ENCODE measurements around the gene CAPN7.

Gene CAPN7

DNA sequence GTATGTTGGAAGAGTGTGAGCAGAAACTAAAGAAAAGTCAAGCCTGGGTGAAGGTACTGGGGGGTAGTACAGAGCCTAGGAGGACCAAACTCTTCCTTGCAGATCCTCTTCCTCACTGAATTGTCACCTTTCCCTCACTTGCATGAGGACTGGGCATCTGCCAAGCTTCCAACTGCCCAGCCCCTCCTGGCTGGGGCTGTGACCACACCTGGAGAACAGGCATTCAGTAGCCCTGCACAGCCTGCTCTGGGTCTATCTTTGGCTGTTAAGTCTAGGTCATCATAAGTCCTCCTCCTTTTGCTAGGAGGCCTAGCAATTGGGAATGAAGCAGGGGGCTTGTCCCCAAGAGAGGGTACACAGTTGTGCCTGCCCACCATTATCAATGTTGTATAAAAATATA is 55.2 kb downstream of the CAPN7 start:
- H3K27me3 ChIP-seq (ENCODE audit: insufficient read depth, poor library complexity, severe bottlenecking): no peaks in the 10 kb centered on the region
- TF ChIP-seq, protein P1, sequence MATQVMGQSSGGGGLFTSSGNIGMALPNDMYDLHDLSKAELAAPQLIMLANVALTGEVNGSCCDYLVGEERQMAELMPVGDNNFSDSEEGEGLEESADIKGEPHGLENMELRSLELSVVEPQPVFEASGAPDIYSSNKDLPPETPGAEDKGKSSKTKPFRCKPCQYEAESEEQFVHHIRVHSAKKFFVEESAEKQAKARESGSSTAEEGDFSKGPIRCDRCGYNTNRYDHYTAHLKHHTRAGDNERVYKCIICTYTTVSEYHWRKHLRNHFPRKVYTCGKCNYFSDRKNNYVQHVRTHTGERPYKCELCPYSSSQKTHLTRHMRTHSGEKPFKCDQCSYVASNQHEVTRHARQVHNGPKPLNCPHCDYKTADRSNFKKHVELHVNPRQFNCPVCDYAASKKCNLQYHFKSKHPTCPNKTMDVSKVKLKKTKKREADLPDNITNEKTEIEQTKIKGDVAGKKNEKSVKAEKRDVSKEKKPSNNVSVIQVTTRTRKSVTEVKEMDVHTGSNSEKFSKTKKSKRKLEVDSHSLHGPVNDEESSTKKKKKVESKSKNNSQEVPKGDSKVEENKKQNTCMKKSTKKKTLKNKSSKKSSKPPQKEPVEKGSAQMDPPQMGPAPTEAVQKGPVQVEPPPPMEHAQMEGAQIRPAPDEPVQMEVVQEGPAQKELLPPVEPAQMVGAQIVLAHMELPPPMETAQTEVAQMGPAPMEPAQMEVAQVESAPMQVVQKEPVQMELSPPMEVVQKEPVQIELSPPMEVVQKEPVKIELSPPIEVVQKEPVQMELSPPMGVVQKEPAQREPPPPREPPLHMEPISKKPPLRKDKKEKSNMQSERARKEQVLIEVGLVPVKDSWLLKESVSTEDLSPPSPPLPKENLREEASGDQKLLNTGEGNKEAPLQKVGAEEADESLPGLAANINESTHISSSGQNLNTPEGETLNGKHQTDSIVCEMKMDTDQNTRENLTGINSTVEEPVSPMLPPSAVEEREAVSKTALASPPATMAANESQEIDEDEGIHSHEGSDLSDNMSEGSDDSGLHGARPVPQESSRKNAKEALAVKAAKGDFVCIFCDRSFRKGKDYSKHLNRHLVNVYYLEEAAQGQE (IDR thresholded peaks at IDR 0.05; ENCODE audit: insufficient replicate concordance, low read depth): no peak
- no peak for TF ChIP-seq GABPA (IDR thresholded peaks at IDR 0.05; ENCODE audit: low read depth)
- no peak for TF ChIP-seq POLR2AphosphoS5 (IDR thresholded peaks at IDR 0.05; ENCODE audit: low read depth)
- no peak for TF ChIP-seq SPI1 (IDR thresholded peaks at IDR 0.05; ENCODE audit: borderline replicate concordance, low read depth)
- TF ChIP-seq, protein P2, sequence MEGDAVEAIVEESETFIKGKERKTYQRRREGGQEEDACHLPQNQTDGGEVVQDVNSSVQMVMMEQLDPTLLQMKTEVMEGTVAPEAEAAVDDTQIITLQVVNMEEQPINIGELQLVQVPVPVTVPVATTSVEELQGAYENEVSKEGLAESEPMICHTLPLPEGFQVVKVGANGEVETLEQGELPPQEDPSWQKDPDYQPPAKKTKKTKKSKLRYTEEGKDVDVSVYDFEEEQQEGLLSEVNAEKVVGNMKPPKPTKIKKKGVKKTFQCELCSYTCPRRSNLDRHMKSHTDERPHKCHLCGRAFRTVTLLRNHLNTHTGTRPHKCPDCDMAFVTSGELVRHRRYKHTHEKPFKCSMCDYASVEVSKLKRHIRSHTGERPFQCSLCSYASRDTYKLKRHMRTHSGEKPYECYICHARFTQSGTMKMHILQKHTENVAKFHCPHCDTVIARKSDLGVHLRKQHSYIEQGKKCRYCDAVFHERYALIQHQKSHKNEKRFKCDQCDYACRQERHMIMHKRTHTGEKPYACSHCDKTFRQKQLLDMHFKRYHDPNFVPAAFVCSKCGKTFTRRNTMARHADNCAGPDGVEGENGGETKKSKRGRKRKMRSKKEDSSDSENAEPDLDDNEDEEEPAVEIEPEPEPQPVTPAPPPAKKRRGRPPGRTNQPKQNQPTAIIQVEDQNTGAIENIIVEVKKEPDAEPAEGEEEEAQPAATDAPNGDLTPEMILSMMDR (IDR thresholded peaks at IDR 0.05; ENCODE audit: insufficient read depth, low read length): no peak
- DNase-seq (ENCODE audit: low read depth in 1 of 2, low spot score in 1 of 2): no peak
- no peak overlapping the region for H3K4me3 ChIP-seq (replicated peaks; ENCODE audit: insufficient read depth, low read length)
- H3K27ac ChIP-seq (replicated peaks): no peak overlapping the region

DNA sequence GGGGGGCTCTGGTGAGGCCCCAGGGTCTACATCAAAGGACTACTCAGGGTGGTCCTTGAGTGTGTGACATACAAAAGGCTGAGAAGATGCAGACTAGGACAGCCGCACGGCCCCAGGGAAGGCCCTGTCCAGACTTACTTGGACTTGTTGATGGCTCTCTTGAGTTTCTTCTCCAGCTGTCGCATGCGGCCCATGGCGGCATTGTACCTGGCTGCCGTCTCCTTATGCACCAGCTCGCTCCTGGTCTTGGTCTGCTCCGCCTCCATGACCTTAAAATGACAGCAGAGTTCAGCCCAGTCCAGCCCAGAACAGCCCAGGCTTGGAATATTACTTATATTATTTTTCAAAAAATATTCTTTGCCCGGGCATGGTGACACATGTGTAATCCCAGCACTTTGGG is 56.0 kb downstream of the CAPN7 start:
- no peak for TF ChIP-seq POLR2AphosphoS5 (IDR thresholded peaks at IDR 0.05; ENCODE audit: low read depth)
- no peak overlapping the region for H3K4me3 ChIP-seq (replicated peaks; ENCODE audit: insufficient read depth, low read length)
- no peak for DNase-seq (ENCODE audit: low read depth in 1 of 2, low spot score in 1 of 2)
- no peaks in the 10 kb centered on the region for H3K27me3 ChIP-seq (ENCODE audit: insufficient read depth, poor library complexity, severe bottlenecking)
- no peak overlapping the region for H3K27ac ChIP-seq (replicated peaks)

DNA sequence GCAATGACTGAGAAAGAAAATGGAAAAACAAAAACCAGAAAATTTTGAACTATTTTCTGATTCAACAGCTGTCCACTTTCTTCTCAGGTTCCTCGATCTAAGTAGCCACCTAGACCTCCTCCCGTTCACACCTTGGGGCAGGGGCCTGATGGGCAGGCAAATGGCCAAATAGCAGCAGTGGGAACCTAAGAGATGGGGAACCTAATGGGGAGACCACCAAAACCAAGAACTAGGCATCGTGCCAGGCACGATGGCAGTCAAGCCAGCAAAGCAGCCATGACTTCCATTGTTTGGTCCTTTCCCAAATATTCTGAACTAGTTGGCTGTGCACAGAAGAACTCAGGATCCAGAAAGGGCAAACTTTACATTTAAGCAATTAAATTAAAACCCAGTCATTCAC is 57.1 kb downstream of the CAPN7 start:
- H3K27ac ChIP-seq (replicated peaks): no peak overlapping the region
- H3K4me3 ChIP-seq (replicated peaks; ENCODE audit: insufficient read depth, low read length): no peak overlapping the region
- no peaks in the 10 kb centered on the region for H3K27me3 ChIP-seq (ENCODE audit: insufficient read depth, poor library complexity, severe bottlenecking)
- no peak for DNase-seq (ENCODE audit: low read depth in 1 of 2, low spot score in 1 of 2)
- no peak for TF ChIP-seq POLR2AphosphoS5 (IDR thresholded peaks at IDR 0.05; ENCODE audit: low read depth)
- TF ChIP-seq GABPA (IDR thresholded peaks at IDR 0.05; ENCODE audit: low read depth): no peak
- TF ChIP-seq, protein P2 (IDR thresholded peaks at IDR 0.05; ENCODE audit: insufficient read depth, low read length): no peak
- TF ChIP-seq, protein P1 (IDR thresholded peaks at IDR 0.05; ENCODE audit: insufficient replicate concordance, low read depth): no peak
- no peak for TF ChIP-seq SPI1 (IDR thresholded peaks at IDR 0.05; ENCODE audit: borderline replicate concordance, low read depth)

DNA sequence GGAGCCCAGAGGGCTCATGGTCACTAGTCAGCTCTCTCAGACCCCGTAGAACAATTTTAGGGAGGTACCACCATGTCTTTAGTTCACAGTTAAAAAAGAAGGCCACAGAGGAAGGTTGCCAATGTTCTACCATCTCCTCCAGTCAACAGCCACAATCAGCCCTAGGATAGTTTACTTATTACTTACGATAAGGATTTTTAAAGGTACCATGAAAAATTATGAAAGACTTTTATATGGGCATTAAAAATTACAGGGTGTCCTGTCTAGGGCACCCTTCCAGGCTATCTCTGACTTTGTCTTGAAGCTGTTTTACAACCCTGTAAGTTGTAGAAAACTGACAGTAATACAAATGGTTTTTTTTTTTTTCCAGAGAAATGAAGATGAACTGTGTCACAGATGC is 57.9 kb downstream of the CAPN7 start:
- no peak overlapping the region for H3K4me3 ChIP-seq (replicated peaks; ENCODE audit: insufficient read depth, low read length)
- no peak overlapping the region for H3K27ac ChIP-seq (replicated peaks)
- H3K27me3 ChIP-seq (ENCODE audit: insufficient read depth, poor library complexity, severe bottlenecking): no peaks in the 10 kb centered on the region
- TF ChIP-seq GABPA (IDR thresholded peaks at IDR 0.05; ENCODE audit: low read depth): no peak
- TF ChIP-seq SPI1 (IDR thresholded peaks at IDR 0.05; ENCODE audit: borderline replicate concordance, low read depth): no peak
- TF ChIP-seq POLR2AphosphoS5 (IDR thresholded peaks at IDR 0.05; ENCODE audit: low read depth): no peak
- TF ChIP-seq, protein P1 (IDR thresholded peaks at IDR 0.05; ENCODE audit: insufficient replicate concordance, low read depth): no peak
- TF ChIP-seq, protein P2 (IDR thresholded peaks at IDR 0.05; ENCODE audit: insufficient read depth, low read length): no peak
- DNase-seq (ENCODE audit: low read depth in 1 of 2, low spot score in 1 of 2): no peak
